Neural crest cell (in vitro differentiated cells): ENCODE results near the gene EXD3. TPM values are rescaled to one million over a fixed set of nuclear protein-coding genes. Genes with fewer than 3 reads are reported as not detected.
"Not testable (repeated sequence)": the region's sequence is repeated elsewhere in the genome, so short reads cannot be mapped to it uniquely, and the experiment has no call there.

Experiments
- DNase-seq: peaks from one replicate; pipeline ENCODE4 v3.0.0; 2021; ENCODE audit warnings: low read depth, mixed read lengths, low spot score
- H3K27ac Mint-ChIP-seq: one replicate; pipeline ENCODE4 v1.8.0; 2021; ENCODE audit warnings: mild to moderate bottlenecking, mixed read lengths; ENCODE audit not compliant: unreplicated experiment
- H3K27me3 Mint-ChIP-seq: 2 replicates; pipeline ENCODE4 v1.8.0; 2021; ENCODE audit warnings: low read depth, mild to moderate bottlenecking, mixed read lengths
- H3K36me3 Mint-ChIP-seq: 2 replicates; pipeline ENCODE4 v1.8.0; 2021; ENCODE audit warnings: low read depth, mild to moderate bottlenecking, mixed read lengths
- H3K4me1 Mint-ChIP-seq: 2 replicates; pipeline ENCODE4 v1.8.0; 2021; ENCODE audit warnings: mixed read lengths
- H3K4me3 Mint-ChIP-seq: one replicate; pipeline ENCODE4 v1.8.0; 2021; ENCODE audit warnings: mild to moderate bottlenecking, mixed read lengths
- H3K9me3 Mint-ChIP-seq: 2 replicates; pipeline ENCODE4 v1.8.0; 2021; ENCODE audit warnings: mixed read lengths
- CTCF ChIP-seq: fragments of 200-600 bp; sonication (generic); conservative IDR thresholded peaks from 2 replicates; pipeline ENCODE4 v1.5.0; 2021; ENCODE audit warnings: antibody characterized with exemption, mild to moderate bottlenecking
- total RNA-seq: library from RNA; stranded (reverse); gene quantifications from 2 replicates; pipeline ENCODE4 v1.2.1, GENCODE V29; 2021

The EXD3 gene
- total RNA-seq, 1 donor from 2014 or later, result 15.1 TPM

- Mint-ChIP-seq H3K4me3 (peak overlapping the region; percentile 90), H3K36me3 (no peaks in the 10 kb centered on the region), H3K27me3 (peaks cover 3% of the 10 kb centered on the region), H3K9me3 (no peaks in the 10 kb centered on the region), H3K4me1 (peaks cover 4% of the 10 kb centered on the region), H3K27ac (no peak overlapping the region)
- DNase-seq, result no peak
- TF ChIP-seq CTCF, result no peak
Measured at GRCh38 chr9:137452761-137453642, 30.0 kb upstream of the EXD3 start.

- Mint-ChIP-seq H3K9me3 (no peaks in the 10 kb centered on the region), H3K27ac (no peak overlapping the region), H3K4me1 (peaks cover 6% of the 10 kb centered on the region)
Measured at GRCh38 chr9:137452006-137452760, 29.2 kb upstream of the EXD3 start.

GRCh38 chr9:137451264-137452005 lies 28.5 kb upstream of the EXD3 start:
- not testable (repeated sequence) for DNase-seq, H3K9me3 Mint-ChIP-seq, H3K4me1 Mint-ChIP-seq, H3K4me3 Mint-ChIP-seq, H3K36me3 Mint-ChIP-seq, H3K27me3 Mint-ChIP-seq, H3K27ac Mint-ChIP-seq

More at GRCh38 chr9:137452006-137452760, 29.2 kb upstream of the EXD3 start:
- Mint-ChIP-seq H3K4me3 (no peak overlapping the region), H3K27me3 (peaks cover 3% of the 10 kb centered on the region), H3K36me3 (no peaks in the 10 kb centered on the region)
- no peak for TF ChIP-seq CTCF
- no peak for DNase-seq

GRCh38 chr9:137450539-137451222 lies 27.7 kb upstream of the EXD3 start:
- H3K9me3 Mint-ChIP-seq, H3K36me3 Mint-ChIP-seq, H3K27me3 Mint-ChIP-seq, H3K4me1 Mint-ChIP-seq, H3K4me3 Mint-ChIP-seq, DNase-seq, H3K27ac Mint-ChIP-seq: not testable (repeated sequence)

GRCh38 chr9:137449931-137450538 lies 27.1 kb upstream of the EXD3 start:
- peaks cover 14% of the 10 kb centered on the region for H3K4me1 Mint-ChIP-seq
- no peak overlapping the region for H3K27ac Mint-ChIP-seq
- TF ChIP-seq CTCF, result no peak
- DNase-seq, result no peak
- no peaks in the 10 kb centered on the region for H3K36me3 Mint-ChIP-seq
- no peak overlapping the region for H3K4me3 Mint-ChIP-seq
- H3K27me3 Mint-ChIP-seq, result peaks cover 6% of the 10 kb centered on the region
- no peaks in the 10 kb centered on the region for H3K9me3 Mint-ChIP-seq
